ENCODE results near the gene FAM219A.

DNA sequence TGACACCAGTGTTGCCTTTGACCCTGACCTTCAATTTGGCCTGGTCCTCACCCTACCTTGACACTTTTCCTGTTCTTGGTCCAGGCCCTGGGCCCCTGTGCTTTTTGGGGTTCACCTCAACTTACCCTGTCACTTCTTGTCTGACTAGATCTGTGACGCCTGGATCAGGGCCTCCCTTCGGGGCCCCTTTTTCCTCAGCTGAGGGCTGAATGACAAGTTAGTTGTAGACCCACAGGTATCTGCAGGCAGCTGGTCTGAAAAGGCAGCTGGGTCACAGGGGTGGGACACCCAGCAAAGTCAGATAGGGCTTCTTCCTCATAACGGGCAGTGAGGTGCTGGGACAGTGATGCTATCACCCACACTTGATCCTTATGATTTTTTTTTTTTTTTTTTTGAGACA, 71.7 kb downstream of the FAM219A start:
- TF ChIP-seq POLR2AphosphoS5 (IDR thresholded peaks at IDR 0.05; ENCODE audit: borderline replicate concordance, low read depth, low read length) (no peak), EZH2 (IDR thresholded peaks at IDR 0.05) (no peak)
